Measurements from ENCODE around the gene SMOC2. TPM values are rescaled to one million over a fixed set of nuclear protein-coding genes. Genes with fewer than 3 reads are reported as not detected.

SMOC2 gene
- total and polyA plus RNA-seq, 2 of the 4 experiments (the other 2 are of a cell fraction): not detected

- CTCF ChIA-PET: no interaction called here
- WGBS, 2 experiments (ENCODE audit: extremely low coverage in 2 of 2, insufficient read length in 1 of 2): no CpG with 5 or more reads among the region's 8 CpGs
- no peak overlapping the region for H3K56ac ChIP-seq (ENCODE audit: extremely low read depth, insufficient read depth, low read length)
- H2BK20ac ChIP-seq (ENCODE audit: low read depth, low read length): no peak overlapping the region
- no peak overlapping the region for H3K4me3 ChIP-seq (ENCODE audit: insufficient read depth, low read depth, low read length)
- dilution Hi-C loops (cut with HindIII; ENCODE audit: low sequenced_read_pairs, unreplicated experiment) (no loop called here), intact Hi-C loops (cut with micrococcal nuclease) (no loop called here), in situ Hi-C loops (cut with MboI; ENCODE audit: low sequenced_read_pairs) (no loop called here)
- H3K14ac ChIP-seq (replicated peaks; ENCODE audit: low read depth, low read length): no peak overlapping the region
- H3K9me3 ChIP-seq (ENCODE audit: control insufficient read depth, insufficient read depth, low read length): peaks cover 28% of the 10 kb centered on the region
- no peak overlapping the region for H3K4ac ChIP-seq (ENCODE audit: low read depth, low read length)
- H2AK9ac ChIP-seq (replicated peaks; ENCODE audit: low read depth, low read length, poor library complexity): no peak overlapping the region
- H2BK15ac ChIP-seq (ENCODE audit: low read depth, low read length): no peak overlapping the region
- no peak for TF ChIP-seq SMC3 (IDR thresholded peaks at IDR 0.05; ENCODE audit: low read depth, low read length)
- TF ChIP-seq CHD1 (IDR thresholded peaks at IDR 0.05; ENCODE audit: low read depth, low read length): no peak
- no peak for TF ChIP-seq NFE2L2 (IDR thresholded peaks at IDR 0.05; ENCODE audit: low read depth, low read length)
- TF ChIP-seq CTCF (conservative IDR thresholded peaks at IDR 0.05; ENCODE audit: low read depth, low read length): no peak
- no peak for TF ChIP-seq ELK1 (IDR thresholded peaks at IDR 0.05; ENCODE audit: borderline replicate concordance, low read depth, low read length)
- H3K27me3 ChIP-seq (ENCODE audit: control insufficient read depth, insufficient read depth, low read length): no peaks in the 10 kb centered on the region
- H4K8ac ChIP-seq (ENCODE audit: low read depth in 2 of 2, low read length in 2 of 2): no peak overlapping the region
- no peak overlapping the region for H3K27ac ChIP-seq (ENCODE audit: insufficient read depth, low read length)
- H4K20me1 ChIP-seq (ENCODE audit: insufficient read depth, low read length): no peaks in the 10 kb centered on the region
- no TSS peak for BruUV-seq (replicated peaks)
- H2AFZ ChIP-seq (replicated peaks; ENCODE audit: low read length, poor library complexity): no peak overlapping the region
- H3K4me1 ChIP-seq (ENCODE audit: control insufficient read depth, insufficient read depth, low read length): no peaks in the 10 kb centered on the region
- H4K5ac ChIP-seq (ENCODE audit: low read depth, low read length): no peak overlapping the region
- H3K23ac ChIP-seq (ENCODE audit: low read depth, low read length): no peak overlapping the region
- no peaks in the 10 kb centered on the region for H3K9me1 ChIP-seq (ENCODE audit: insufficient read depth, low read length)
- H3K36me3 ChIP-seq (ENCODE audit: control insufficient read depth, insufficient read depth, low read length): no peaks in the 10 kb centered on the region
- H3K79me1 ChIP-seq (ENCODE audit: low read depth in 1 of 2, low read length in 2 of 2): no peaks in the 10 kb centered on the region
- H3K4me2 ChIP-seq (ENCODE audit: low read depth, low read length): no peak overlapping the region
- no peak overlapping the region for H2BK120ac ChIP-seq (ENCODE audit: low read depth, low read length)
- H2BK5ac ChIP-seq (ENCODE audit: low read depth, low read length, poor library complexity, severe bottlenecking): no peak overlapping the region
- DNase-seq: no peak
- H3K18ac ChIP-seq (ENCODE audit: low read depth, low read length): no peak overlapping the region
- H2AK5ac ChIP-seq (ENCODE audit: low read depth, low read length): no peak overlapping the region
- no peak overlapping the region for H4K91ac ChIP-seq (ENCODE audit: insufficient read depth, low read depth, low read length)
- ATAC-seq (ENCODE audit: low read depth): no peak
- POLR2A ChIA-PET (ENCODE audit: unreplicated experiment): no interaction called here
- no peak overlapping the region for H3K9ac ChIP-seq (ENCODE audit: low read depth, low read length)
Observed at GRCh38 chr6:168427184-168427583, 13.8 kb upstream of the SMOC2 start.

Measured in IMR-90 (cell line).